K562 (cell line): ENCODE measurements around the gene CALB2. TPM values are rescaled to one million over a fixed set of nuclear protein-coding genes. Genes with fewer than 3 reads are reported as not detected.
A peak's percentile ranks its signal among the peaks of the same experiment; 100 is the strongest.

ENCODE experiments used
- BCLAF1 ChIP-seq, 2 experiments: fragments of 450-650 bp in 1 of 2; IDR thresholded peaks; 2 replicates each; pipeline ENCODE4 v1.6.1; 2011 to 2017; ENCODE audit warnings: low read depth in 2 of 2, antibody characterized with exemption in 1 of 2, borderline replicate concordance in 1 of 2, low read length in 1 of 2, mild to moderate bottlenecking in 1 of 2, mixed read lengths in 1 of 2; ENCODE audit not compliant: control insufficient read depth in 1 of 2
- FOSL1 ChIP-seq: fragments of 200-800 bp; sonication (Bioruptor generic); conservative IDR thresholded peaks from 2 replicates; pipeline ENCODE4 v1.6.1; 2016; ENCODE audit warnings: missing genetic modification characterization, missing compliant biosample characterization
- GABPB2 ChIP-seq: fragments of 250-450 bp; sonication (Bioruptor Pico); conservative IDR thresholded peaks from 2 replicates; pipeline ENCODE4 v1.5.1; 2021; ENCODE audit warnings: mild to moderate bottlenecking
- HDAC1 ChIP-seq, 2 experiments: fragments of 450-650 bp; IDR thresholded peaks; 2 replicates each; pipeline ENCODE4 v1.6.1; 2016 to 2017; ENCODE audit warnings: inconsistent platforms in 1 of 2, mild to moderate bottlenecking in 1 of 2, moderate library complexity in 1 of 2
- HMG20B ChIP-seq: fragments of 250-450 bp; sonication (Bioruptor Pico); IDR thresholded peaks from 2 replicates; pipeline ENCODE4 v1.5.0; 2021; ENCODE audit warnings: mild to moderate bottlenecking
- IFI16 ChIP-seq: fragments of 250-450 bp; sonication (Bioruptor Pico); IDR thresholded peaks from 2 replicates; pipeline ENCODE4 v2.1.2; 2022; ENCODE audit warnings: mild to moderate bottlenecking, inconsistent platforms
- JUND ChIP-seq, 2 experiments: IDR thresholded peaks; 2 replicates in 1 of 2; 3 replicates in 1 of 2; pipeline ENCODE4 v1.6.1; 2011; ENCODE audit warnings: borderline replicate concordance in 2 of 2, low read depth in 2 of 2, low read length in 2 of 2, improper control_type of control experiment in 1 of 2, missing biosample characterization in 1 of 2, missing genetic modification characterization in 1 of 2, missing genetic modification reagents in 1 of 2
- LEF1 ChIP-seq: fragments of 450-650 bp; IDR thresholded peaks from 2 replicates; pipeline ENCODE4 v1.6.1; 2016; ENCODE audit warnings: mild to moderate bottlenecking
- MAX ChIP-seq: sonication (generic); formaldehyde crosslinking; IDR thresholded peaks from 2 replicates; pipeline ENCODE4 v1.9.0; 2022; ENCODE audit warnings: mild to moderate bottlenecking, missing genetic modification reagents
- NCOA4 ChIP-seq: fragments of 450-650 bp; IDR thresholded peaks from 2 replicates; pipeline ENCODE4 v1.6.1; 2018; ENCODE audit warnings: mild to moderate bottlenecking; ENCODE audit not compliant: partially characterized antibody
- NCOR1 ChIP-seq: fragments of 450-650 bp; IDR thresholded peaks from 2 replicates; pipeline ENCODE4 v1.6.1; 2016; ENCODE audit warnings: mild to moderate bottlenecking, moderate library complexity
- PBX2 ChIP-seq, 2 experiments: IDR thresholded peaks in 1 of 2; conservative IDR thresholded peaks in 1 of 2; 2 replicates each; pipeline ENCODE4 v1.6.1; 2016; ENCODE audit warnings: low read depth in 2 of 2, mild to moderate bottlenecking in 1 of 2, missing compliant biosample characterization in 1 of 2, missing genetic modification characterization in 1 of 2, moderate library complexity in 1 of 2
- PCBP1 ChIP-seq: fragments of 200-400 bp; formaldehyde crosslinking; IDR thresholded peaks from 2 replicates; pipeline ENCODE4 v1.6.1; 2018; ENCODE audit warnings: mild to moderate bottlenecking, low read depth, low read length; ENCODE audit not compliant: poor library complexity, severe bottlenecking
- RBM15 ChIP-seq: fragments of 200-400 bp; formaldehyde crosslinking; IDR thresholded peaks from 2 replicates; pipeline ENCODE4 v1.6.1; 2018; ENCODE audit warnings: mild to moderate bottlenecking, low read length, moderate library complexity; ENCODE audit not compliant: insufficient read depth
- SREBF1 ChIP-seq: fragments of 150-350 bp; IDR thresholded peaks from 2 replicates; pipeline ENCODE4 v1.6.1; 2014; ENCODE audit warnings: antibody characterized with exemption, low read depth, low read length, borderline replicate concordance
- ZKSCAN3 ChIP-seq: fragments of 250-450 bp; sonication (Bioruptor Pico); IDR thresholded peaks from 2 replicates; pipeline ENCODE4 v1.4.0; 2020
- ZNF174 ChIP-seq: fragments of 250-450 bp; sonication (Bioruptor Pico); IDR thresholded peaks from 2 replicates; pipeline ENCODE4 v1.4.0; 2020; ENCODE audit warnings: mild to moderate bottlenecking
- ZNF175 ChIP-seq: fragments of 200-800 bp; sonication (Bioruptor generic); IDR thresholded peaks from 2 replicates; pipeline ENCODE4 v1.6.1; 2016; ENCODE audit warnings: low read depth, mild to moderate bottlenecking, missing genetic modification characterization, missing compliant biosample characterization
- ZNF239 ChIP-seq: fragments of 250-450 bp; sonication (Bioruptor Pico); IDR thresholded peaks from 2 replicates; pipeline ENCODE4 v1.4.0; 2020; ENCODE audit warnings: mild to moderate bottlenecking
- polyA plus RNA-seq, 8 experiments: library from polyadenylated mRNA; depleted of rRNA in 4 of 8; stranded (reverse) in 5 of 8; unstranded in 3 of 8; fragments of >200 nt; fragmentation: Nextera tagmentation in 2 of 8; fragmentation: Illumina TruSeq in 1 of 8; extraction: Ambion mirVana in 2 of 8; extraction: Trizol in 1 of 8; gene quantifications; 2 replicates each; pipeline versions ENCODE4 v1.2.1 to v1.2.3, GENCODE V29; 2011 to 2014; ENCODE audit warnings: inconsistent platforms in 1 of 8, missing spikeins in 1 of 8
- total RNA-seq, 7 experiments: library from RNA; depleted of rRNA in 6 of 7; stranded (reverse); fragments of >200 nt in 6 of 7; fragmentation: Illumina TruSeq in 2 of 7; extraction: Trizol in 2 of 7; gene quantifications; 2 replicates each; pipeline versions ENCODE4 v1.2.1 to v1.2.3, GENCODE V29; 2011 to 2021; ENCODE audit warnings: low replicate concordance in 1 of 7
- TF ChIP-seq, protein P1 (sequence below): sonication (generic); formaldehyde crosslinking; IDR thresholded peaks from 2 replicates; pipeline ENCODE4 v1.8.0; 2022; ENCODE audit warnings: mild to moderate bottlenecking, missing genetic modification reagents, borderline replicate concordance

The CALB2 gene
- total and polyA plus RNA-seq, 9 of the 15 experiments (the other 6 are each of a cell fraction or from before 2014, with no cell fraction given) = not detected

GRCh38 chr16:71430744-71431143 is 72.2 kb downstream of the CALB2 start (continued):
- TF ChIP-seq PCBP1 (no peak), RBM15 (no peak), HDAC1 (IDR thresholded peaks at IDR 0.05) (peak in 1 of 2 experiments; percentile 85; a peak in 2 of 4 replicates), IFI16 (CRISPR knock-in tag) (no peak), ZNF175 (CRISPR knock-in tag) (peak; percentile 86), BCLAF1 (IDR thresholded peaks at IDR 0.05; ENCODE audit: borderline replicate concordance in 1 of 2, control insufficient read depth in 1 of 2, low read depth in 2 of 2, low read length in 1 of 2) (no peak), ZNF174 (CRISPR knock-in tag) (no peak), ZKSCAN3 (no peak), GABPB2 (no peak), FOSL1 (tag) (peak; percentile 72), JUND (IDR thresholded peaks at IDR 0.05; ENCODE audit: borderline replicate concordance, low read depth, low read length) (peak; percentile 44; the same call in 1 of the 2 replicates), JUND (tag; IDR thresholded peaks at IDR 0.05; ENCODE audit: borderline replicate concordance, low read depth, low read length) (peak; percentile 60; the same call in 1 of the 3 replicates), HMG20B (no peak), ZNF239 (CRISPR knock-in tag) (peak; percentile 10; the same call in 1 of the 2 replicates), SREBF1 (no peak), MAX (CRISPR knock-in tag) (no peak), PBX2 (CRISPR knock-in tag; IDR thresholded peaks at IDR 0.05; ENCODE audit: low read depth) (no peak), PBX2 (tag; conservative IDR thresholded peaks at IDR 0.05; ENCODE audit: low read depth) (no peak; the same call in 1 of the 2 replicates), NCOR1 (peak; percentile 95), NCOA4 (no peak), LEF1 (peak; percentile 72)
- TF ChIP-seq, protein P1, sequence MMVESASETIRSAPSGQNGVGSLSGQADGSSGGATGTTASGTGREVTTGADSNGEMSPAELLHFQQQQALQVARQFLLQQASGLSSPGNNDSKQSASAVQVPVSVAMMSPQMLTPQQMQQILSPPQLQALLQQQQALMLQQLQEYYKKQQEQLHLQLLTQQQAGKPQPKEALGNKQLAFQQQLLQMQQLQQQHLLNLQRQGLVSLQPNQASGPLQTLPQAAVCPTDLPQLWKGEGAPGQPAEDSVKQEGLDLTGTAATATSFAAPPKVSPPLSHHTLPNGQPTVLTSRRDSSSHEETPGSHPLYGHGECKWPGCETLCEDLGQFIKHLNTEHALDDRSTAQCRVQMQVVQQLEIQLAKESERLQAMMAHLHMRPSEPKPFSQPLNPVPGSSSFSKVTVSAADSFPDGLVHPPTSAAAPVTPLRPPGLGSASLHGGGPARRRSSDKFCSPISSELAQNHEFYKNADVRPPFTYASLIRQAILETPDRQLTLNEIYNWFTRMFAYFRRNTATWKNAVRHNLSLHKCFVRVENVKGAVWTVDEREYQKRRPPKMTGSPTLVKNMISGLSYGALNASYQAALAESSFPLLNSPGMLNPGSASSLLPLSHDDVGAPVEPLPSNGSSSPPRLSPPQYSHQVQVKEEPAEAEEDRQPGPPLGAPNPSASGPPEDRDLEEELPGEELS (CRISPR knock-in tag) = no peak
